ENCODE data around the gene FBXO8.
"Not testable (repeated sequence)": the region's sequence is repeated elsewhere in the genome, so short reads cannot be mapped to it uniquely, and the experiment has no call there.

Gene FBXO8

DNA sequence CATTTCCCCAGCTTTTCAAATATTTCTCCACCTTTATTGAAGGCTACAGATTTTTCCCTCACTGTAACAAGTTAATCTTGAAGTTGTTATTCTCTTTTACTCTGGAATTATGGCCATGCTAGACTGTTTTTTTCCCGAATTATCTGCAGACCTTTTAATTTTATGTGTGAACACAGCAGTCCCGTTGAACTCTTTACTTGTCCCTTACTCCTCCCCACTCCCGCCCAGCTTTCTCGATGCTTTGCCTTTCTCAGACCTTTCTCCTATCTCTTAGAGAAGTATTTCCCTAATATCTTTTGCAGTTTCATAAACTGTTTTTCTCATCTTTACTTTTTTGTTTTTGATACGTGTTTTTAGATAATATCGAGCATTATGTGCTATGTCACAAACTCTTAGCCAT, 1.0 kb upstream of the FBXO8 start:
- no peak for FAIRE-seq

DNA sequence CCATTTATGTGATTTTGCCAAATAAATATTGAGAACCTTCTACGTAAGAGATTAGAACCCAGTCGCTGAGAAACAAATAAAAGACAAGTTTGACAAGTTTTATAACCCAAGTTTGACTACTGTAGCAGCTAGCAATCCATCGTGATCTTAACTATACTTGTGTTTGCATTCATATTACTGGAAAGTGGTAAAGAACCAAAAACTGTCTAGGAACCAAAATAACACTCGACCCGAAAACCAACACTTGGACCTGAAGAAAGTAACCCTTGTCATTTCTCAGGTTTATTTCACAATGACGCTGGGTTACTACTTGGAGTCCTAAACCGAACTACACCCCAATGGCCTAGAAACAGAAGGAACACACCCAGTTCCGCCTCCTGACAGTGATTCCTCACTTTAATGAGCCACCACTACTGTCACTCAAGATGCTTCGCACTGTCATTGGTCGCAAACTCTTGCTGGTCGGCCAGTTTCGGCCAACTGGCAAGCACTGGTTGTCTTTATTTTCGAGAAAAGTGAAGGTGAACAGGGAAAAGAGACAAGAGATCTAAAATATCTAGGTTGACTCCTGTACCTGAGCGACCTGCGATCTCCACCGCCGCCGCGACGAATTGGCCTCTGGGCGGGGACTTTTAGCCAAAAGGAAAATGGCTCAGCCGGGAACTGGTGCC, 496 bp downstream of the FBXO8 start:
- FAIRE-seq (peak; percentile 44), DNase-seq (ENCODE audit: low spot score) (peak; percentile 78)

More for the DNA sequence above, 1.0 kb upstream of the FBXO8 start:
- DNase-seq (ENCODE audit: low spot score): peak; percentile 3

DNA sequence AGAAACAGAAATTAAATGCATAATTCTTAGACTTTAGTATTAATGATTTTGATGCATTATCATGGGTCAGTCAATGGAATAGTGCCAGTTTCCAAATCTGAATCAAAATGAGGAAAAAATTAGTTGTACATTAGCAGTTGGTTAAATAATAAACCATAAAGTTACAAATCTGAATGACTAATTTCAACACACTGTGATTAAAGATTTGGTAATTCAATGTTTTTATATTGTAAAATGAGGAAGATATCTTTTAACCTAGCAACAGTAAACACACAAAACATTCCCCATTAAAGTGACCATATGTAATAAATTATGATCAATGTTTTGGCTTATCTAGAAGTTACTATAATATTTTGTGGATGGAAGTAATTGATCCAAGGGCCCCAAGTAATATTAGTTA, 1.6 kb downstream of the FBXO8 start:
- FAIRE-seq (no peak), DNase-seq (ENCODE audit: low spot score) (no peak)

DNA sequence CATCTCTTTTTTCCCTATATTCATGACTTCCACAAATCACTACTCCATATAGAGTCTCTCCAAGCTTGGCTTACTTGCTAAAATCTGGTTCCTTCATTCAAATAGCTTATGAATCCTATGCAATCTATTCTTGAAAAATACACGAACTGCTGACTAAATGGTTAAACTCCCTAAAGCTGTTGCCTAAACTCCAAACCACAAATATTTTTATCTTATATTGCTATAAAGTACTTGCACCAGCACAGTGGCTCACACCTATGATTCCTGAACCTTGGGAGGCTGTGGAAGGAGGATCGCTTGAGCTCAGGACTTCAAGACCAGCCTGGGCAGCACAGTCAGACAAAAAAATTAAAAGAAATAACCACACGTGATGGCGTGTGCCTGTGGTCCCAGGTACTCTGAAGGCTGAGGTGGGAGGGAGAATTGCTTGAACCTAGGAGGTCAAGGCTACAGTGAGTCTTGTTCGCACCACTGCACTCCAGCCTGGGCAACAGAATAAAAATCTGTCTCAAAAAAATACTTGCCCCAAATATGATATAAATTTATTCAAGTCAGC, 2.2 kb downstream of the FBXO8 start:
- no peak for FAIRE-seq

DNA sequence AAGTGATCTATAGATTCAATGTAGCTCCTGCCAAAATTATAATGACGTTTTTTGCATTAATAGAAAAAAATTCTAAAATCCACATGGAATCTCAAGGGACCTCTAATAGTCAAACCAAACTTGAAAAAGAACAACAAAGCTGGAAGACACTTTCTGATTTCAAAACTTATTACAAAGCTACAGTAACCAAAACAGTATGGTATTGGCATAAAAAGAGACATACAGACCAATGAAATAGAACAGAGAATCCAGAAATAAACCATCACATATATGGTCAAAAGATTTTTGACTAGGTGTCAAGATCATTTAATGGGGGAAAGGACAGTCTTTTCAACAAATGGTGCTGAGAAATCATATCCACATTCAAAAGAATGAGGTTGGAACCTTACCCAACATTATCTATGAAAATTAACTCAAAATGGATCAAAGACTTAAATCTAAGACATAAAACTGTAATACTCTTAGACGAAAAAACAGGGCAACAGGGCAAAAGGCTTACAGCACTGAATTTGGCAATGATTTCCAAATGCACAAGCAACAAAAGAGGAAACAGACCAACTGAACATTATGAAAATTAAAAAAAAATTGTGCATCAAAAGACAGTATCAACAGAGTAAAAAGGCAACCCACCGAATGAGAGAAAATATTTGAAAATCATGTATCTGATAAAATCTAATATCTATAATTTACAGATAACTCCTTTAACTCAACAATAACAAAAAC, 3.9 kb downstream of the FBXO8 start:
- DNase-seq (ENCODE audit: low spot score) (no peak), FAIRE-seq (no peak)

More for the DNA sequence above, 2.2 kb downstream of the FBXO8 start:
- DNase-seq (ENCODE audit: low spot score): no peak

DNA sequence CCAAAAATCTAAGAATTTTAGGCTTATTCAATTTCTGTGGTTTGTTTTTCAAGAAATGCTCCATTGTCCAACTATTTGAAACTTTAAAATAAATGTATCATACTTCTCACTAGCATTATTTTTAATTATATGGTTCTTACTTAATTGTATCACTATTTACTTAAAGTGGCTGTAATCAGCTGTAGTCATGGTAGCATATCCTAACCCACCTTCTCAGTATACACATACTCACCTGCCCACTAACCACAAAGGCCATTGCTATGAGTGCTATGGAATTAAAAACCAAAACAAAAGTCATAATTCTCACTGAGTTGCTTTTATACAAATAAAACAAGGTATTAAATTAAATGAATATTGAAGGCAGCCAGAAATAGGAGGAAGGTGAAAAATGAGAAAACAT, 5.0 kb downstream of the FBXO8 start:
- DNase-seq (ENCODE audit: low spot score): no peak
- FAIRE-seq: no peak

DNA sequence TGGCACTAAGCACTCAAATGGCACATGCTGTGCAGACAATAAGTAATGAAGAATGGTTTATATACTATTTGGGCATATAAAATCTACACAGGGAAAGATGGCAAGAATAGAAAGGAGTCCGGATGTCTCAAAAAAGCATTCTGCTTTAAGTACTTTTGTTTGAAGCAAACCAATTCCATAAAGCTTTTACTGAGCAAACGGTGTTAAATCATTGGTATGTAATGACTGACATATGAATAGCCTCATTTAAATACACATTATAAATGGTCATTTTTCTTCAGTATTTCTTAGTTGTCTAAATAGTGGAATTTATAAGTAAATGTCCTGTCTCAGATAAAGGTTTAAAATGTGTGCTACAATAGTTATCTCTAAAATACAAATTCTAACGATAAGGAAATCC, 6.0 kb downstream of the FBXO8 start:
- no peak for DNase-seq (ENCODE audit: low spot score)
- no peak for FAIRE-seq

DNA sequence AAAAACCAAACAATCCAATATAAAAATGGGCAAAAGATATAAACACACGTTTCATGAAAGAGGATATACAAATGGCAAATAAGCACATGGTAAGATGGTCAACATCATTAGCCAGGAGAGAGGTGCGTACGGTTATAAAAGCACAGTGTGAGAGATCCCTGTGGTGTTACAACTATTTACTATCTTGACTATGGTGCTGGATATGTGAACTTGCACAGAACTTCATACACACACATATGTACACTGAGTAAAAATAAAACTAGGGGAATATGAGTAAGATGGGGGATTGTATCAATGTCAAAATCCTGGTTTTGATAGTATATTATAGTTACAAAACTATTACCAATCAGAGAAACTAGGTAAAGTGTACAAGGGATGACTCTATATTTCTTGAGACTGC, 8.4 kb downstream of the FBXO8 start:
- DNase-seq (ENCODE audit: low spot score): no peak
- no peak for FAIRE-seq

DNA sequence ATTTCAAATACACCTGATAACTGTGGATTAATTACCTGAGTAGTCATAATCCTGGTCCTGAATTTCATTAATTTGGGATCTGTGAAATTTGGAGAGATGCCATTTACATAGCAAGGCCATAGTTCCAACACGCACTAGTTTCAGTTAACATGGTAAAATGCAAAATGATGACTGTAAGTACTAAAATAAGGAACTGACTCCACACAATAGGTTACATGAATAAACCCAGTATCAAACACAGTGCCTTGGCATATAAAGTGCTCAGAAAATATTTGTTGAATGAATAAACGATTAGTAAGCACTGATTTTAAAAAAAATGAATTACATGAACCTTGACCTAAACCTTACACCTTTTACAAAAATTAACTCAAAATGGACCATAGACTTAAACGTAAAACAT, 9.0 kb downstream of the FBXO8 start:
- DNase-seq (ENCODE audit: low spot score) (no peak), FAIRE-seq (no peak)

DNA sequence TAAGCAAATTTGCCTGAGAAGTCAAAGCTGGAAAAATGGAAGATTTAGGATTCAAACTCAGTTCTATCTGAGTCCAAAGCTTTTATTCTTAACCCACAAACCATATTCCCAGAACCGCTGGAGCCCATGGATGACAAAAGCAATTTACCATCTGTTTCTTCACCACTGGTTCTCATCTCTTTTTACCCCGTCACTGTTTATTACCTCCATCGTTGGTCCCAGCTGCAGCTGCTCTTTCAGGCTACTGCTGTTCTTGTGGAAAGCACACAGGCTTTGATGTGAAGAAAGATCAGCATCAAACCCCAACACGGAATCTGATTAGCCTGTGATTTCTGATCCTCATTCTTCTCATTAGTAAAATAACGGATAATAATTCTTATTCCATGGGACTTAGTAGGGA, 9.5 kb downstream of the FBXO8 start:
- FAIRE-seq (no peak), DNase-seq (ENCODE audit: low spot score) (no peak)

DNA sequence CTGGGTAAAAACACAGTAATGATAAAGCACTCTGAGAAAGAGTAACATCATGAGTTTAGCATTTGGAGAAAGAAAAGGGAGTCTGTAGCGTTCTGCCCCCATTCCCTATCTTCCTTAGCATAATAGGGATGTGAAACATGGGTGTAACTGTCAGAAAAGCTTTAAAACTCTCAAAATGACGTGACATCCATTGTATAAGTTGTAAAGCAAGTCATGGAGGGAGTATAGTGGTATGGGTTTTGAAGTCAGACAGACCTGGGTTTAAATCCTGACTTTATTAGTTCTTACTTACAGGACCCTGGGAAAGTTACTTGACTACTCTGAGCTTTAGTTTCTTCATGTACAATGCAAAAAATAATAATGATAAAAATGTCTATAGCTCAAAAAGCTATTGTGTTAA, 17.1 kb downstream of the FBXO8 start:
- DNase-seq (ENCODE audit: low spot score) (no peak), FAIRE-seq (no peak)

DNA sequence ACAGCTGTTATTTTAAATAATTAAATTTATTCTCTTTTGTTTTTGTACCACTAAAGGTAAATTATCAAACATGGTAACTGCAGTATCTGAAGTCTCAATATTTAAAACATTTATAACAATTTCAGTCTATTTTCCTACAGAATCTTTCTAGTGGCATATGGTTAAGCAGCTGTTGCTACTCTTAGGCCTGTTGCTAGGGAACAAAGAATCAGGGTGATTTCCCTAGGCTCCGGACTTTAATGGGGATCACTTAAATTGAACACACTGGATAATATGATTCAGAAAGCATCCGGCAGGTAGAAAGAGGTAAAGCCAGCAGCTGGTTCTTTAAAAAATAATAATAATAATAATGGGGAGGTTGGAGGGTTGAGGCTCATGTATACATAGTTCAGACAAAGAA, 17.6 kb downstream of the FBXO8 start:
- FAIRE-seq (no peak), DNase-seq (ENCODE audit: low spot score) (no peak)

DNA sequence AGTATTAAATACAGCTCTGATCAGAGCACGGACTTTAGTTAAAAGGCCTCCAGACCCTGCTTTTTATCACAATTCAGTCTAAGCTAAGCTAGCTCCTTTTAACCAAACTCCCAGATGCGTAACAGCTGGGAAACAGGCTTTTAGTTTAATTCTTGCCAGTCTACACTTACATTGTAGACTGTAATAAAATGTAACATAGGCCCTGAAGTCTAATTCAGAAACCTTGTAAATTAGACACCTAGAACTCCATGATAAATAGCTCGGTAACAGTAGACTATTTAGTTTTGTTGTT, 20.1 kb downstream of the FBXO8 start:
- DNase-seq (ENCODE audit: low spot score) (no peak), FAIRE-seq (no peak)

DNA sequence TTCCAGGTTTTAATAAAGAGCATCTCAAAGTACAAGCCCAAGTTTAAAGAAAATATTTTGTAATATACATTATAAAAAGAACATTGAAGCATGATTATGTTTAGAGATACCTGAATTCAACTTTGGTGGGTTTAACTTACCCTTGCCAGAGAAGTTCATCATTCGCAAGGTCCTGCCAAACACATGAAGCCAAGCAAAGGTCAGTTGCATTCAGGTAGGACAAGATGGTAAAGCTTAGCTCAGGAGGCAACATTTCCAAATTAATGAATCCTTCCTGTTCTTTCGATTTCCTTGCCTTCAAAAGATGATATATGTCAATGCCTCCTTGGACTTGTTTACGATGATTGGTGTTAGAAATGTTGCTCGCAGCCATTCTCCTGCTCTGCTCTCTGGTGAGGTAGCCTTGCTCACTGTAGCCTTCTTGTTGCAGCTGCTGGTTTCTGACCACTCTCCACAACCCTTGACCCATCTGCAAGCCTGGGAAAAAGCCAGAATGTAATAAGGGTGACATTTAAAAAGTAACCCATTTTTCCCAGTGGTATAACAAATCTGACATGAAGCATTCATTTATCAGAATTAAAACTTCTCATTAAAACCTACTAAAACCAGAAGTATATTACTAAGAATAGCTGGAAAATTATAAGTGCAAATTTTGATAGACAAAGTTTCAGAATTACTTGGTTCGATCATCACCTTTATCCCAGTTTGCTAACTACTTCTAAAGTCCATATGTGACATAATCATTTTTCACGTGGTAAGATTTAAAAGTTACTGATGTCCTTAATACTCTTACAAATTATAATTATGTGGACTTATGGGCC, 20.6 kb downstream of the FBXO8 start:
- DNase-seq (ENCODE audit: low spot score): no peak
- FAIRE-seq: no peak

DNA sequence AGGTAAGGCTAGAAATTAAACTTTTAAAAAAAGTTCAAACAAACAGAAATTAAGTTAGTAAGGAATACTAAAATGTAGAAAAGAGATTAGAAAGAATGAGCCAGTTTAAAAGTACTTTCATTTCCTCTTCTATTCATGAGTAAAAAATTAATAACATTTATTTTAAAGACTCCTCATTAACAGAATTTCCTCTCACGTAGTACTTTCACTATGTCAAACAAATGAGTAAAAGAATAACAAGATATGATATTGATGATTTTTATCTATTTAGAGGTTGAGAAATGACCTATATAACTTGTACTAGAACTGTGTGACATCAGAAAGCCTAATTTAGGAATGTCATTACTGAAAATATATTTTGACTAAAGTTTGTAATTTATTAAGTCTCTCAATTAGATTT, 22.0 kb downstream of the FBXO8 start:
- FAIRE-seq; DNase-seq (ENCODE audit: low spot score): not testable (repeated sequence)

DNA sequence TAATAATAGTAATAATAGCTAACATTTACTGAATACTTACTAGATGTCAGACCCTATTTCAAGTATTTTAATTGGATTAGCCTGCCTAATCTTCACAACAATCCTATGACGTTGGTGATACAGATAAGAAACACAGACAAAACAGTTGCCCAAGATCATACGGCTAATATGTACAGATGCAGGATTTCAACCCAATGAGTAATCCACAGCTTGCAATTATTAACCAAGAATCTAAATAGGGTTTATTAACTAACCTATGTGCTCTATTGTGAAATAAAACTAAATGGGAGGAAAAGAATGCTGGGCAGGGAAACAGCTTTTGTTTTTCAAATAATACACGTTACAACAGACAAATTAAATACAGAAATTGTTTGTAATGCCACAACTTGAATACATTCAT, 23.4 kb downstream of the FBXO8 start:
- no peak for FAIRE-seq
- DNase-seq (ENCODE audit: low spot score): no peak

DNA sequence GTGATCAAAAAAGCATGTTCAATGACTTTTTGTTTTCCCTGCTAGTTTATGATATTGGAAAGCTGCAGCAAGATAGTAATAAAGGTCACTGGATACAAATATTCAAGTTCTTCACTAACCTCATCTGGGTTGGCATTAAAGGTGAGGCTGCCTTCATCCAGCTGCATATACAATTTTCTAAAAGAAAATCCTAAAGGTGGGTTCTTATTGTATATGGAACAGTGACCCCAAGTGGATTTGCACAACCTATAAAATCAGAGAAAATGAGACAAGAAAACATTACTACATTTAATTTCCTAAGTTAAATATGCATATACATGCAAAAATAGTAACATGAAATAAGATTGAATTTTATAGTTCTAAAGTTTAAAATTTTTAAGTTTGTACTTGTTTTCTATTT, 23.9 kb downstream of the FBXO8 start:
- no peak for FAIRE-seq
- DNase-seq (ENCODE audit: low spot score): no peak

DNA sequence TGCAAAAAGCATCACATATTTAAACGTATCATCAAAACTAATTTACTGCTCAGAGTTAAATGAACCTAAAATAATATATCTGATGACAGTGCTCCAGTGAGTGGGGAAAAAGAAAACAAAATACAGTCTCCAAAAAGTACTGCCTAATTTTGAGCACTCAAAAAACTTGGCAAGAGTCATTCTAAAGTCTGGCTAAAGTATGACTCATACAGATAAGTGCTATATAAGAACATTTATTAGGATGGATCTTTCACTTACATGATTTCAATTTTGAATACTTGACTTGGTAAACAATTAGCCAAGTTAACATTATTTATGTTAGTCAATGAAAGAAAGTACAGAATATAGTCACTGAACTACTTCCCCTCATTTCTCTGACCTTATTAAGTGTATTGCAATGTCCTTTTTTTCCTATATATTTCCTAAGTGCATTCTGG, 27.2 kb downstream of the FBXO8 start:
- FAIRE-seq (no peak), DNase-seq (ENCODE audit: low spot score) (no peak)

DNA sequence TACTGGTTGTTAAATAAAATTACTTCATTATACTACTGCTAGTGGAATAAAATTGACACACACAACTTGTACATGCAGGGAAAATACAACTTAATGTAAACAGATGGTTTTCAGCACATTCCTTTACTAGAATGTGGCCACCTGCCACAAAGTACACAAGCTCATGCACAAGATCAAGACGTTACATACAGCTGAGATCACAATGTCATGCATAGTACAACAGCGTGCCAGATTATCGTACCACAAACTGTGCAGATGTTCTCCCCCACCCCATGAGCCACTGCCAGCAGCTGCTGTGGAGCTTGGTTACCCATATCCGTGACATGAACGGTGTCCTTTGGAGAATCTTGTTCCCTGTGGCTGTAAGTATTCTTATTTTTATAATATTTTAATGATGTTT, 27.7 kb downstream of the FBXO8 start:
- DNase-seq (ENCODE audit: low spot score): peak; percentile 3
- FAIRE-seq: peak; percentile 73

DNA sequence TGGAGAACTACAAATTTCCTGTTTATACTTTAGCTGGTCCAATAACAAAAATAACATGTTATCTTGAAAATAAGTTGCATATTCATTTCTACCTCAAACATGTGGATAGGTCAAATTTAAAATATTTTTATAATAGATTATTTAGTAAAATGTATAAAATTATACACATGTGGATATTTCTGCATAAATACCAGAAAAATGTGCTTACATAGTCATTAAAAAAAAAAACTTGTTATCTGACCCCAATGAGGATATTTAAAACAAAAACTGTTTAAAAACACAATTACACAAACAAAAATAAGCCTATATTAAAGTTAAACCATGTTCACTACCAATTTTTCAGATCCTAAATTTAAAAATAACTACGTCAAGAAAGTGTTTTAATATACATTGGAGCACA, 28.1 kb downstream of the FBXO8 start:
- DNase-seq (ENCODE audit: low spot score): no peak
- FAIRE-seq: no peak

DNA sequence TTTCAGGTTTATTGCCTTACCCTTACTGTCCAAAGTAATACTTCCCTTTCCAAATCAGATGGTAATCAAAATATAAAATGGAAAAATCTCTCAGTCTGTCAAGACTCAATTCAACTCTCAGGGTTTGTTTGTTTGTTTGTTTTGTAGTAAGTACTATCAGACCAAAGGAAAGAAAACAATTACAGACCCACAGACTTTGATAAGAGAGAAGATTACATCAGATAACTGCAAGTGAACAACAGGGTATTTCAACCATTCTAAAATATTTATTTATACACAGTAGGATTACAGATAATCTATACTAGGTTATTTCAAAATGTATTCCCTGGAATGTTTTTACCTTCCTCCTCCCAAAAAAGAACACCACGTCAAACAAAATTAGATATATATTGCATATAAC, 28.9 kb downstream of the FBXO8 start:
- DNase-seq (ENCODE audit: low spot score): no peak
- FAIRE-seq: no peak

DNA sequence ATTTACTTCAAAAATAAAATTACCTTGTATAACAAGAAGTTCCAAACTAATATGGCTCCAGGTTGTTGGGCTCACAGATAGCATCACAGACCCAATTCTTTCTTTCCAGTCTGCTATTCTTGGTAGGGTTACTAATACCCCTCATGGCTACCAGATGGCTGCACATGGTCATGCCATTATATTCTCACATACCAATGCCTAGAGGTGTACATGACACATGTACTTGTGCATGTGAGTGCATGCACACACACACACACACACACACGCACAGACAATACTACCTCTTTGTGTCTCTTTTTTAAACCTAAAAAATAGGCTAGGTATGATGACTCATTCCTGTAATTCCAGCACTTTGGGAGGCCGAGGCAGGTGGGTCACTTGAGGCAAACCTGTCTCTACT, 31.1 kb downstream of the FBXO8 start:
- DNase-seq (ENCODE audit: low spot score): no peak

More for the DNA sequence above, 31.1 kb downstream of the FBXO8 start:
- FAIRE-seq: no peak

Measured in urothelium cell line (cell line).